ENCODE measurements around the gene COP1.

DNA sequence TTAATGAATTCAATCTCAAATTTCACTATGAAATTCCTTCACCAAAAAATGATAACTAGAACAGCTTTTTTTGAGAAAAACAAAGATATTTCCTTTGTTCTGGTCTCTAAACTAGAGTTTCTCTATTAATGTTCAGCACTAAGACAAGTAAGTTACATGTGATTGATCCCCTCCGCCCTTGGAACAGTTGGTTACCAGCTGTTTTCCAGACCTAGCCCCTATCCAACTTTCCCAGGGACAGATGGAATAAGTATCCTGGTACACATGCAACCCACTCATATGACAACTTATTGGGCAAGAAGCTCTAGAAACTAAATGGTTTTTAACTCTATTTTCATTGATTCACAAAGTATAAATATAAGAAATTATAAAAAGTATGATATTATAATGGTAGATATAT, 140.4 kb downstream of the COP1 start:
- no peak for TF ChIP-seq BHLHE40 (IDR thresholded peaks at IDR 0.05; ENCODE audit: borderline replicate concordance in 1 of 2, low read depth in 2 of 2, low read length in 1 of 2)
- TF ChIP-seq, protein P1, sequence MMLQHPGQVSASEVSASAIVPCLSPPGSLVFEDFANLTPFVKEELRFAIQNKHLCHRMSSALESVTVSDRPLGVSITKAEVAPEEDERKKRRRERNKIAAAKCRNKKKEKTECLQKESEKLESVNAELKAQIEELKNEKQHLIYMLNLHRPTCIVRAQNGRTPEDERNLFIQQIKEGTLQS (IDR thresholded peaks at IDR 0.05; ENCODE audit: borderline replicate concordance, extremely low read depth, low read depth, low read length): no peak
